Suprapubic skin (tissue), 4 donors: ENCODE data around the gene PLCE1. TPM values are rescaled to one million over a fixed set of nuclear protein-coding genes. Genes with fewer than 3 reads are reported as not detected.

Experiments used
- DNase-seq, 2 donors: peaks; one replicate each; pipeline ENCODE4 v3.0.0-alpha.2; 2019; ENCODE audit warnings: low spot score in 2 of 2
- H3K27ac ChIP-seq: fragments of 200-600 bp; sonication (generic); one replicate; pipeline ENCODE4 v1.5.1; 2019
- H3K27me3 ChIP-seq: fragments of 200-600 bp; sonication (generic); one replicate; pipeline ENCODE4 v1.5.1; 2019
- H3K36me3 ChIP-seq: fragments of 200-600 bp; sonication (generic); one replicate; pipeline ENCODE4 v1.5.1; 2019
- H3K4me1 ChIP-seq: fragments of 200-600 bp; sonication (generic); one replicate; pipeline ENCODE4 v1.5.1; 2019
- H3K4me3 ChIP-seq: fragments of 200-600 bp; sonication (generic); one replicate; pipeline ENCODE4 v1.5.1; 2019; ENCODE audit warnings: mild to moderate bottlenecking
- H3K9me3 ChIP-seq: fragments of 200-600 bp; sonication (generic); one replicate; pipeline ENCODE4 v1.5.1; 2019
- EP300 ChIP-seq: sonication (generic); formaldehyde crosslinking; IDR thresholded peaks from one replicate; pipeline ENCODE4 v1.6.1; 2017; ENCODE audit warnings: antibody characterized with exemption
- POLR2A ChIP-seq, 2 donors: fragments of 450-650 bp; IDR thresholded peaks; one replicate each; pipeline ENCODE4 v1.6.1; 2017; ENCODE audit warnings: antibody characterized with exemption in 2 of 2, mild to moderate bottlenecking in 2 of 2, moderate library complexity in 2 of 2
- POLR2AphosphoS5 ChIP-seq, 3 donors: sonication (generic); formaldehyde crosslinking; IDR thresholded peaks; one replicate each; pipeline ENCODE4 v1.6.1; 2017; ENCODE audit warnings: antibody characterized with exemption in 3 of 3
- WGBS: methylation state at CpG from one replicate; pipeline ENCODE4 v1.1.5; 2018; 5-methylcytosine and 5-hydroxymethylcytosine counted together
- total RNA-seq, 4 donors: library from RNA; depleted of rRNA; stranded (reverse); fragments of >200 nt; gene quantifications; one replicate each; pipeline ENCODE4 v1.1.0, GENCODE V29; 2016
- TF ChIP-seq, protein P1 (sequence below), 2 donors: fragments of 200-600 bp in 1 of 2; fragments of 450-650 bp in 1 of 2; sonication (generic) in 1 of 2; IDR thresholded peaks; one replicate each; pipeline ENCODE4 v1.5.1; 2016 to 2019; ENCODE audit warnings: antibody characterized with exemption in 2 of 2, mild to moderate bottlenecking in 1 of 2, moderate library complexity in 1 of 2

PLCE1 gene
- total RNA-seq, 4 donors from 2014 or later: 1.0 to 2.8 (median 1.6) TPM

DNA sequence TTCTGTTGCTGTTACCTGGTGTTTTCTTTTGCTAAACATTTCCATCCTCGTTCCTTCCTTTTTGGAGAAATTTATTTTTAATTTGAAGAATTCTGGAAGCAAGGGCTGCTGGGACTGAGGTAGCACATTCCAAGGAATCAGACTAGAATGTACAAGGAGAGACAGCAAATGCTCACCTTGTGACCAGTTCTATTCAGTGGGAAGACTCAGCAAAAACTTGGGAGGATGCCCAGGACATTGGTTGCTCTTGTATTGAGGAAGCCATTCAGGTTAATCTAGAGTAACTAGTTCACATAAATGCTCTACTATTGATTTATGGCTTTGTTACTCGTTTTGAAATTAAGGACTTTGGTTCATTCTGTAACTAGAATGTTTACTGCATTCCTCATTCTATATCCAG lies 11.3 kb downstream of the PLCE1 start:
- no peak overlapping the region for H3K4me3 ChIP-seq
- no peaks in the 10 kb centered on the region for H3K36me3 ChIP-seq
- WGBS: 57% methylated on average over 2 of the region's 2 CpGs
- H3K27me3 ChIP-seq: no peaks in the 10 kb centered on the region
- DNase-seq: no peak
- no peak overlapping the region for H3K27ac ChIP-seq
- H3K9me3 ChIP-seq: no peaks in the 10 kb centered on the region
- H3K4me1 ChIP-seq: peaks cover 16% of the 10 kb centered on the region
- no peak for TF ChIP-seq EP300
- no peak for TF ChIP-seq POLR2A (IDR thresholded peaks at IDR 0.05)
- no peak for TF ChIP-seq POLR2AphosphoS5 (IDR thresholded peaks at IDR 0.05)
- TF ChIP-seq, protein P1, sequence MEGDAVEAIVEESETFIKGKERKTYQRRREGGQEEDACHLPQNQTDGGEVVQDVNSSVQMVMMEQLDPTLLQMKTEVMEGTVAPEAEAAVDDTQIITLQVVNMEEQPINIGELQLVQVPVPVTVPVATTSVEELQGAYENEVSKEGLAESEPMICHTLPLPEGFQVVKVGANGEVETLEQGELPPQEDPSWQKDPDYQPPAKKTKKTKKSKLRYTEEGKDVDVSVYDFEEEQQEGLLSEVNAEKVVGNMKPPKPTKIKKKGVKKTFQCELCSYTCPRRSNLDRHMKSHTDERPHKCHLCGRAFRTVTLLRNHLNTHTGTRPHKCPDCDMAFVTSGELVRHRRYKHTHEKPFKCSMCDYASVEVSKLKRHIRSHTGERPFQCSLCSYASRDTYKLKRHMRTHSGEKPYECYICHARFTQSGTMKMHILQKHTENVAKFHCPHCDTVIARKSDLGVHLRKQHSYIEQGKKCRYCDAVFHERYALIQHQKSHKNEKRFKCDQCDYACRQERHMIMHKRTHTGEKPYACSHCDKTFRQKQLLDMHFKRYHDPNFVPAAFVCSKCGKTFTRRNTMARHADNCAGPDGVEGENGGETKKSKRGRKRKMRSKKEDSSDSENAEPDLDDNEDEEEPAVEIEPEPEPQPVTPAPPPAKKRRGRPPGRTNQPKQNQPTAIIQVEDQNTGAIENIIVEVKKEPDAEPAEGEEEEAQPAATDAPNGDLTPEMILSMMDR (IDR thresholded peaks at IDR 0.05): no peak

DNA sequence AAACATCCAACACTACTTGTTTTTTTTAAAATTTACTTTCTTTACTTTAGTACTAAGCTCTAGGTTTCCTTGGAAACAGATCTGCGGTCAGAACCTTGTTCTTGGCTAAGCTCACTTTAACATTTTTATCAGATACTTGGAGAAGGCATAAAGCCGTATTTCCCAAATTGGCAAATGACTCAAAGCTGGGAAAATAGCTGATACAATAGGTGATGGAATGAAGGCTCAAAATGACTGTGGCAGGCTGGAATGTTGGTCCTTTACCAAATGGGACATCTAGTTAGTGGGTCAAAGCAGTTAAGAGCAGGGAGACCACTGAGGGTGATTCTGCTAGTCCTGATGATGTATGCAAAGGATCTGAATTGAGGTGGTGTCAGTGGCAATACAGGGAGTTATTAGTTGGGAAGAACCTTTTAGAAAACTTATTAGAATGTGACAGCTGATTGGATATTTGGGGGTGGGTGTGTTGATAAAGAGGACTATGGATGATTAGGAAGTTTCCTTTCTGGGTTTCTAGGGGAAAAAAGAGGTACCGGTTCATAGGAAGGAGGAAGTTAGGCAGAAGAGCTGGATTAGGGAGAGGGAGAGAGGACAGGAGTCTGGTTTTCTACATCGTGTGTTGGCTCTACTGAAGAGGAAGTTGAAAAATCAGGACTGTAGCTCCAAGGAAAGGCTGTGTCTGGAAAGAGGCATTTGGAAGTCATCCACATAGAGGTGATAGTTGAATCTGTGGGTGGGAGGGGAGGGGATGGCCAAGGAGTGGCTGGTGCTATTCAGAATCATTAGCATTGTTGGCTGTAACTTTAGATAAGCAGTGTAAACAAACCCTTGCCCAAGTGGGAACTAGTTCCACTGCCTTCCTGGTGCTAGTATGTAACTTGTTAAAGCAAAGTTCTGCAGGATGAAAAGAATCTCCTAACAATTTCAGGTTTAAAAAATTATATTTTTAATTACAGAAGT lies 13.1 kb downstream of the PLCE1 start:
- peak overlapping the region; percentile 1 for H3K27ac ChIP-seq
- TF ChIP-seq POLR2A (IDR thresholded peaks at IDR 0.05) (no peak), POLR2AphosphoS5 (IDR thresholded peaks at IDR 0.05) (no peak), EP300 (no peak)
- TF ChIP-seq, protein P1 (IDR thresholded peaks at IDR 0.05): no peak
- peaks cover 16% of the 10 kb centered on the region for H3K4me1 ChIP-seq
- H3K27me3 ChIP-seq: no peaks in the 10 kb centered on the region
- no peak overlapping the region for H3K4me3 ChIP-seq
- WGBS: 34% methylated on average over 4 of the region's 4 CpGs
- no peaks in the 10 kb centered on the region for H3K9me3 ChIP-seq
- no peak for DNase-seq
- H3K36me3 ChIP-seq: no peaks in the 10 kb centered on the region

DNA sequence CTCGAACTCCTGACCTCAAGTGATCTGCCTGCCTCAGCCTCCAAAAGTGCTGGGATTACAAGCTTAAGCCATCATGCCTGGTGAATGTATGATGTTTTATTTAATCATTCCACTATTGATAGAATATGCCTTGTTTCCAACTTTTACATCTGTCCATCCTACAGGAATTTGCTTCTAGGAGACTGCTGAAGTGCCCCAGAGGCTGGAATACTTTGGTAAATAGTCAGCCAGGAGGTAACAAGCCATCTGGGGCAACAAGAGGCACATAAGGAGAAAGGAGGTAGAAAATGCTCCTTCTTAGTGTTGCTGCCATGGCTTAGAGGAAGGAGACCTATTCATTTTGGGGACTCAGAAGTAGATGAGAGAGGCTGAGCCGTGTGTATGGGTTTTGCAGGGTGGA lies 14.8 kb downstream of the PLCE1 start:
- Histone ChIP-seq H3K4me3 (no peak overlapping the region), H3K27ac (no peak overlapping the region), H3K27me3 (no peaks in the 10 kb centered on the region), H3K9me3 (no peaks in the 10 kb centered on the region), H3K36me3 (no peaks in the 10 kb centered on the region), H3K4me1 (peaks cover 16% of the 10 kb centered on the region)
- 82% methylated on average over 2 of the region's 2 CpGs for WGBS
- no peak for DNase-seq
- TF ChIP-seq POLR2A (IDR thresholded peaks at IDR 0.05) (no peak), POLR2AphosphoS5 (IDR thresholded peaks at IDR 0.05) (no peak), EP300 (no peak)
- TF ChIP-seq, protein P1 (IDR thresholded peaks at IDR 0.05): no peak

DNA sequence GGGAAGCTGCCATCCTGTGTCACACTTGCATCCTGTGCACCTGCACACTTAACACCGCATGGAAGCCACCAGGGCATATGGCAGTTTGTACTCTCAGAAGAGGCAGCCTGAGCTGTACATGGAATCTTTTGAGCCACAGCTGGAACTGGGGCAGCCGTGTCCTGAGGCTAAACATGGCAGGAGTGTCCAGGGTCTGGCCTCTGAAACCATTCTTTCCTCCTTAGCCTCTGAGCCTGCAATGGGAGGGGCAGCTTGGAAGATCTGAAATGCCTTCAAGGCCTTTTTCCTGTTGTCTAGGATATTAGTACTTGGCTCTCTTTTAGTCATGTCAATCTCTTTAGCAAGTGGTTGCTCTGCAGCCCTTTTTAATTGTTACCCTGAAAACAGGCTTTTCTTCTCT lies 16.4 kb downstream of the PLCE1 start:
- no peaks in the 10 kb centered on the region for H3K36me3 ChIP-seq
- no peaks in the 10 kb centered on the region for H3K27me3 ChIP-seq
- peaks cover 13% of the 10 kb centered on the region for H3K4me1 ChIP-seq
- no peaks in the 10 kb centered on the region for H3K9me3 ChIP-seq
- no peak overlapping the region for H3K27ac ChIP-seq
- H3K4me3 ChIP-seq: no peak overlapping the region
- WGBS: 86% methylated on average over 1 of the region's 2 CpGs
- DNase-seq: no peak
- TF ChIP-seq POLR2AphosphoS5 (IDR thresholded peaks at IDR 0.05) (no peak), POLR2A (IDR thresholded peaks at IDR 0.05) (no peak), EP300 (no peak)
- TF ChIP-seq, protein P1 (IDR thresholded peaks at IDR 0.05): no peak

DNA sequence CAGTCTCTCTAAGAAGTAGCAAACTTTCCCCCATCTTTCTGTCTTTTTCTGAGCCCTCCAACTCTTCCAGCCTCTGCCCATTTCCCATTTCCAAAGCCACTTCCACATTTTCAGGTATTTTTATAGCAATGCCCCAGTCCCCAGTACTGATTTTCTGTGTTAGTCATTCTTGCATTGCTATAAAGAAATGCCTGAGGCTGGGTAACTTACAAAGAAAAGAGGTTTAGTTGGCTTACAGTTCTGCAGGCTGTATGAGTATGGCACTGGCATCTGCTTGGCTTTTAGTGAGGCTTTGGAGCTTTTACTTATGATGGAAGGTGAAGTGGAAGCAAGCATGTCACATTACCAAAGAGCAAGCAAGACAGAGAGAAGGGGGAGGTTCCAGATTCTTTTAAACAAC lies 17.2 kb downstream of the PLCE1 start:
- Histone ChIP-seq H3K9me3 (no peaks in the 10 kb centered on the region), H3K4me3 (no peak overlapping the region), H3K27me3 (no peaks in the 10 kb centered on the region), H3K4me1 (peaks cover 13% of the 10 kb centered on the region), H3K36me3 (no peaks in the 10 kb centered on the region), H3K27ac (no peak overlapping the region)
- TF ChIP-seq EP300 (no peak), POLR2A (IDR thresholded peaks at IDR 0.05) (no peak), POLR2AphosphoS5 (IDR thresholded peaks at IDR 0.05) (no peak)
- TF ChIP-seq, protein P1 (IDR thresholded peaks at IDR 0.05): no peak
- no peak for DNase-seq
